ENCODE measurements around the gene HOMER3. TPM values are rescaled to one million over a fixed set of nuclear protein-coding genes. Genes with fewer than 3 reads are reported as not detected.

Gene HOMER3
- total and polyA plus RNA-seq, 2 experiments from 2014 or later = 47.0 to 62.7 TPM

DNA sequence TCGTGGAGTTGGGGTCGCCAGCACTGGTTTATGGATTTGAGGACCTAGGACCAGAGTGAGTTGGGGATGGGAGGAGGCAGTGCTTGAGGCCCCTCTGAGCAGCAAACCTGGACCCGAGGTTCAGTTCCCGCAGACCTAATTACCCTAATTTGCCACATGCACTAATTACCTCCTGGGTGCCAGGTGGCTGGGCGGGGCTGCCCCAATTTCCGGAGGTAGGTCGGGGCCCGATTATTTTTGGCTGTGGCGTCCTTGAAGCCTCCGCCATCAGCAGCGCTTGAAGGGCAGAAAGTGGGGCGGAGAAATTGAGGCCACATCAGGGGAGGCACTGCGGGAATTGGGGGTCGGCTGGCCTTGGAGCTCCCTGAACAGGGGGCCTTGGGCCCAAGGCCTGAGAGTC, 5.9 kb upstream of the HOMER3 start:
- DNase-seq (ENCODE audit: low read depth in 1 of 2, low spot score in 1 of 2) = no peak
- H3K4me1 ChIP-seq (ENCODE audit: low read depth) = no peaks in the 10 kb centered on the region
- H3K36me3 ChIP-seq = no peaks in the 10 kb centered on the region
- H3K4me3 ChIP-seq = no peak overlapping the region
- no peaks in the 10 kb centered on the region for H3K27me3 ChIP-seq
- no peaks in the 10 kb centered on the region for H3K9me3 ChIP-seq (ENCODE audit: low read depth)
- TF ChIP-seq, protein P1, sequence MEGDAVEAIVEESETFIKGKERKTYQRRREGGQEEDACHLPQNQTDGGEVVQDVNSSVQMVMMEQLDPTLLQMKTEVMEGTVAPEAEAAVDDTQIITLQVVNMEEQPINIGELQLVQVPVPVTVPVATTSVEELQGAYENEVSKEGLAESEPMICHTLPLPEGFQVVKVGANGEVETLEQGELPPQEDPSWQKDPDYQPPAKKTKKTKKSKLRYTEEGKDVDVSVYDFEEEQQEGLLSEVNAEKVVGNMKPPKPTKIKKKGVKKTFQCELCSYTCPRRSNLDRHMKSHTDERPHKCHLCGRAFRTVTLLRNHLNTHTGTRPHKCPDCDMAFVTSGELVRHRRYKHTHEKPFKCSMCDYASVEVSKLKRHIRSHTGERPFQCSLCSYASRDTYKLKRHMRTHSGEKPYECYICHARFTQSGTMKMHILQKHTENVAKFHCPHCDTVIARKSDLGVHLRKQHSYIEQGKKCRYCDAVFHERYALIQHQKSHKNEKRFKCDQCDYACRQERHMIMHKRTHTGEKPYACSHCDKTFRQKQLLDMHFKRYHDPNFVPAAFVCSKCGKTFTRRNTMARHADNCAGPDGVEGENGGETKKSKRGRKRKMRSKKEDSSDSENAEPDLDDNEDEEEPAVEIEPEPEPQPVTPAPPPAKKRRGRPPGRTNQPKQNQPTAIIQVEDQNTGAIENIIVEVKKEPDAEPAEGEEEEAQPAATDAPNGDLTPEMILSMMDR (IDR thresholded peaks at IDR 0.05; ENCODE audit: low read depth, low read length) = no peak
- no peak overlapping the region for H3K27ac ChIP-seq

DNA sequence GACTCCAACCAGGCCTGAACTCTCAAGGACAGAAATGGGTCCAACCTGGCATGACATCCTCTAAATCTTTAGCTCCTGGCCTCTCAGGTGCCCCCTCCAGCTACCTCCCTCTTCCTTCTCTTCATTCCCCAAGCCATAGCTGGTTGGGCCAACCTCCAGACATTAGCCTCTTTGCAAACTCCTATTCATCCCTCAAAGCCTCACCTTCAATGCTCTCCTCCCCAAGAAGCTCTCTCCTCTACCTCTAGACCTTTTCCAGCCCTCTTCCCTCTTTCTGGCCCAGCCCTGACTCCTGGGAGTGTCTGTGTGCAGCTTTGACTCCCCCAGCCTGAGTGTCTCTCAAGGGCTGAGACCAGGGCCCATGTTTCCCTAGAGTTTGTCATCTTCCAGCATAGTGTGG, 5.3 kb upstream of the HOMER3 start:
- H3K27me3 ChIP-seq = no peaks in the 10 kb centered on the region
- no peaks in the 10 kb centered on the region for H3K4me1 ChIP-seq (ENCODE audit: low read depth)
- TF ChIP-seq, protein P1 (IDR thresholded peaks at IDR 0.05; ENCODE audit: low read depth, low read length) = no peak
- no peak for DNase-seq (ENCODE audit: low read depth in 1 of 2, low spot score in 1 of 2)
- H3K36me3 ChIP-seq = no peaks in the 10 kb centered on the region
- H3K9me3 ChIP-seq (ENCODE audit: low read depth) = no peaks in the 10 kb centered on the region
- H3K4me3 ChIP-seq = no peak overlapping the region
- no peak overlapping the region for H3K27ac ChIP-seq

DNA sequence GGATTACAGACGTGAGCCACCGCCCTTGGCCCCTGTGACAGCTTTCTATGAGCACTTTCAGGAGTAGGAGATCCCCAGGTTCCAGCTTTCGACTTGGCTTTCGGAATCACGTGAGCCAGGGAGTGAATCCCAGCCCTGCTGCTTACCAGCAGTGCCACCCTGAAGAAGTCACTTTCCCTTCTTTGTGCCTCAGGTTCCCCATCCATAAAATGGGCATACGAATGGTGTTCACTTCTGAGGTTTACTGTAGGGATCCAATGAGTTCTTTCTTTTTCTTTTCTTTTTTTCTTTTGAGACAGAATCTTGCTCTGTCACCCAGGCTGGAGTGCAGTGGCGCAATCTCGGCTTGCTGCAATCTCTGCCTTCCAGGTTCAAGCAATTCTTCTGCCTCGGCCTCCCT, 4.3 kb upstream of the HOMER3 start:
- Histone ChIP-seq H3K9me3 (ENCODE audit: low read depth) (no peaks in the 10 kb centered on the region), H3K4me3 (no peak overlapping the region), H3K4me1 (ENCODE audit: low read depth) (no peaks in the 10 kb centered on the region), H3K27ac (no peak overlapping the region), H3K36me3 (no peaks in the 10 kb centered on the region), H3K27me3 (no peaks in the 10 kb centered on the region)
- DNase-seq (ENCODE audit: low read depth in 1 of 2, low spot score in 1 of 2) = no peak
- TF ChIP-seq, protein P1 (IDR thresholded peaks at IDR 0.05; ENCODE audit: low read depth, low read length) = no peak

DNA sequence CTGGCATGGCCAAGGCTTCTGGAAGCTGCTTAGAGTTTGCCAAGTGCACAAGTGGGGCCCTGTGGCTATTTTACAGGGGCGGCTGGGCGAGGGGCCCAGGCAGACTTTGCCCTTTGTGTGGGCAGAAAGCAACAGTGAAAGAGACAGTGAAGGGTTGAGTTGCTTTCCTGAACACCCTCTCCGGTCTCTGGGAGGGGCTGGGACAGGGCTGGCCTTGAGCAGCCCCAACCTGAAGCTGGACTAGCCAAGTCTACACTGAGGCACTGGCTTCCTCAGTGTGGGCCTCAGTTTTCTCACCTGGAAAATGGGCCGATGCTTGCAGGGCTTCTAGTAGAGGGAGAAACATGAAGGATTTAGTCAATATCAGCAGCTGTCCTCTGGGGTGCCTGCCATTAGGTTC, 2.4 kb upstream of the HOMER3 start:
- no peak for DNase-seq (ENCODE audit: low read depth in 1 of 2, low spot score in 1 of 2)
- Histone ChIP-seq H3K27me3 (no peaks in the 10 kb centered on the region), H3K4me1 (ENCODE audit: low read depth) (no peaks in the 10 kb centered on the region), H3K27ac (no peak overlapping the region), H3K9me3 (ENCODE audit: low read depth) (no peaks in the 10 kb centered on the region), H3K36me3 (no peaks in the 10 kb centered on the region), H3K4me3 (no peak overlapping the region)
- TF ChIP-seq, protein P1 (IDR thresholded peaks at IDR 0.05; ENCODE audit: low read depth, low read length) = no peak

DNA sequence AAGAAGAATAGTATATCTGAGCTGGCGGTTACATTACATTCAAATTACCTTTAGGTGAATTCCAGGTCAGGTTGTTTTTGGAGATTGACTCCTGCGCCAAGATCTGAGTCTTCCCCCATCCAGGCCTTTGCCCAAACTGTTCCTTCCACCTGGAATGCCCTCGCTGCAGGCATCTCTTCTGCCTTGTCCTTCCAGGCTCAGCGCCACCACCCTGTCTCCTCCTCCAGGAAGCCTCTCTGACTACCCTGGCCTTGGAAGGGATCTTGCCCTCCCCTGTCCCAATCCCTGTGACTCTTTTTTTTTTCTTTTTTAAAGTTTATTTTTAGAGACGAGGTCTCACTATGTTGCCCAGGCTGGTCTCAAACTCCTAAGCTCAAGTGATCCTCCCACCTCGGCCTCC, 1.7 kb upstream of the HOMER3 start:
- TF ChIP-seq, protein P1 (IDR thresholded peaks at IDR 0.05; ENCODE audit: low read depth, low read length) = no peak
- DNase-seq (ENCODE audit: low read depth in 1 of 2, low spot score in 1 of 2) = no peak
- no peak overlapping the region for H3K4me3 ChIP-seq
- H3K9me3 ChIP-seq (ENCODE audit: low read depth) = no peaks in the 10 kb centered on the region
- H3K27ac ChIP-seq = no peak overlapping the region
- no peaks in the 10 kb centered on the region for H3K36me3 ChIP-seq
- no peaks in the 10 kb centered on the region for H3K27me3 ChIP-seq
- H3K4me1 ChIP-seq (ENCODE audit: low read depth) = no peaks in the 10 kb centered on the region
